Ishikawa (cell line): ENCODE measurements around the gene PRR5.

Experiments
- CEBPB ChIP-seq: IDR thresholded peaks from 2 replicates; pipeline ENCODE4 v1.6.1; 2012
- EP300 ChIP-seq: IDR thresholded peaks from 2 replicates; pipeline ENCODE4 v1.6.1; 2012; ENCODE audit warnings: borderline replicate concordance
- RAD21 ChIP-seq: IDR thresholded peaks from 2 replicates; pipeline ENCODE4 v1.6.1; 2012; ENCODE audit warnings: low read depth
- YY1 ChIP-seq: IDR thresholded peaks from 2 replicates; pipeline ENCODE4 v1.6.1; 2012; ENCODE audit warnings: low read depth

GRCh38 chr22:44786610-44787009 lies 84.6 kb downstream of the PRR5 start:
- TF ChIP-seq RAD21 (no peak), EP300 (no peak), CEBPB (no peak), YY1 (no peak)
